ENCODE results near the gene SEC61A1.

Gene SEC61A1

GRCh38 chr3:128078322-128078721 lies 26.1 kb downstream of the SEC61A1 start:
- no peak for DNase-seq

- no peak for DNase-seq
Observed at GRCh38 chr3:128078875-128079274, 26.6 kb downstream of the SEC61A1 start.

GRCh38 chr3:128079823-128080222 lies 27.6 kb downstream of the SEC61A1 start:
- no peak for DNase-seq

- DNase-seq: no peak
Observed at GRCh38 chr3:128080323-128081080, 28.3 kb downstream of the SEC61A1 start.

- no peak for DNase-seq
Observed at GRCh38 chr3:128081226-128081625, 29.0 kb downstream of the SEC61A1 start.

GRCh38 chr3:128081846-128082245 lies 29.6 kb downstream of the SEC61A1 start:
- no peak for DNase-seq

GRCh38 chr3:128082546-128082945 lies 30.3 kb downstream of the SEC61A1 start:
- no peak for DNase-seq

GRCh38 chr3:128083396-128083795 lies 31.2 kb downstream of the SEC61A1 start:
- DNase-seq: no peak

GRCh38 chr3:128083980-128084674 lies 31.9 kb downstream of the SEC61A1 start:
- no peak for DNase-seq

- DNase-seq: no peak
Observed at GRCh38 chr3:128084675-128085021, 32.4 kb downstream of the SEC61A1 start.

GRCh38 chr3:128089135-128089534 lies 36.9 kb downstream of the SEC61A1 start:
- DNase-seq: no peak

GRCh38 chr3:128091586-128091985 lies 39.3 kb downstream of the SEC61A1 start:
- DNase-seq: no peak

- DNase-seq: no peak
Observed at GRCh38 chr3:128094295-128095151, 42.3 kb downstream of the SEC61A1 start.

GRCh38 chr3:128095222-128095703 lies 43.0 kb downstream of the SEC61A1 start:
- DNase-seq: peak; percentile 64

GRCh38 chr3:128098234-128098633 lies 46.0 kb downstream of the SEC61A1 start:
- no peak for DNase-seq

GRCh38 chr3:128100161-128100560 lies 47.9 kb downstream of the SEC61A1 start:
- DNase-seq: no peak

GRCh38 chr3:128100638-128101037 lies 48.4 kb downstream of the SEC61A1 start:
- DNase-seq: no peak

GRCh38 chr3:128103136-128103676 lies 51.0 kb downstream of the SEC61A1 start:
- DNase-seq: no peak

GRCh38 chr3:128107834-128108233 lies 55.6 kb downstream of the SEC61A1 start:
- no peak for DNase-seq

GRCh38 chr3:128111147-128111546 lies 58.9 kb downstream of the SEC61A1 start:
- DNase-seq: no peak

- no peak for DNase-seq
Observed at GRCh38 chr3:128112357-128112968, 60.2 kb downstream of the SEC61A1 start.
